SU-DHL-6 (cell line): ENCODE results near the gene IL17RD.

ENCODE experiments used
- CTCF ChIP-seq: fragments of 200-600 bp; sonication (generic); IDR thresholded peaks from one replicate; pipeline ENCODE4 v1.5.1; 2017; ENCODE audit warnings: antibody characterized with exemption, mild to moderate bottlenecking, low read length, moderate library complexity; ENCODE audit not compliant: insufficient read depth, poor library complexity, severe bottlenecking
- EZH2phosphoT487 ChIP-seq: fragments of 200-600 bp; sonication (generic), shearing (Covaris generic); conservative IDR thresholded peaks from 2 replicates; pipeline ENCODE4 v1.6.1; 2018; ENCODE audit warnings: mild to moderate bottlenecking, antibody characterized with exemption, low read length, moderate library complexity, mixed read lengths

- TF ChIP-seq CTCF, result no peak
- no peak for TF ChIP-seq EZH2phosphoT487
These were observed 6.8 kb downstream of the IL17RD start for GRCh38 chr3:57158325-57158724.
